ENCODE data around the gene FAM107A. TPM values are rescaled to one million over a fixed set of nuclear protein-coding genes. Genes with fewer than 3 reads are reported as not detected.

FAM107A gene
- total and polyA plus RNA-seq, 7 donors, result 10.8 to 24.0 (median 18.4) TPM

DNA sequence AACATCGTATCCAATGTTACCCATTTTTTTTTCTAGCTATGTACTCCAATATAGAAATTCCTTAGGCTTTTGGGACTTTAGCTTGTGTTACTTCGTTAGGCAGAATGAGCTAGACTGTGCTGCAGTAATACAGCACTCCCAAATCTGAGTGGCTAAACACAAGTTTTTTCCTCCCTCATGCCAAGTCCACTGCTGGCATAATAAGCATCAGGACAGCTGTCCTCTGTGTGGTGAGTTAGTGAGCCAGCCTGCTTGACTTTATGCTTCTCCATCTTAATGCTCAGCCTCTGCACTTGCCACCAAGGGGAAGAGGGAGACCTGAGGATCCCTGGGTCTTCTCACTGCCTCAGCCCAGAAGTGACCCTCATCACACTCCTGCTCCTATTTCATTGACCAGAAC lies 22.0 kb downstream of the FAM107A start:
- 67 to 69% (median 67%) methylated on average over 2 of the region's 2 CpGs for WGBS, 3 donors
- no peak overlapping the region for H3K27ac ChIP-seq

DNA sequence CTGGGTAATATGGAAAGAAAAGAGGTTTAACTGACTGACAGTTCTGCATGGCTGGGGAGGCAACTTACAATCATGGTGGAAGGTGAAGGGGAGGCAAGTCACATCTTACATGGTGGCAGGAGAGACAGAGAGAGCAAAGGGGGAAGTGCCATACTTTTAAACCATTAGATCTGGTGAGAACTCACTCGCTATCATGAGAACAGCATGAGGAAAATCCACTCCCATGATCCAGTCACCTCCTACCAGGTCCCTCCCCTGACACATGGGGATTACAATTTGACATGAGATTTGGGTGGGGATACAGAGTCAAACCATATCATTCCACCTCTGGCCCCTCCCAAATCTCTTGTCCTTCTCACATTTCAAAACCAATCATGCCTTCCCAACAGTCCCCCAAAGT lies 24.2 kb downstream of the FAM107A start:
- Histone ChIP-seq H3K36me3 (ENCODE audit: insufficient read depth in 1 of 2, low read depth in 1 of 2) (no peaks in the 10 kb centered on the region), H3K4me3 (no peak overlapping the region), H3K4me1 (no peaks in the 10 kb centered on the region), H3K27ac (no peak overlapping the region), H3K27me3 (ENCODE audit: insufficient read depth in 3 of 3, low read length in 2 of 3) (no peaks in the 10 kb centered on the region), H3K9me3 (no peaks in the 10 kb centered on the region)
- ATAC-seq (no peak), DNase-seq (no peak)
- intact Hi-C loops (cut with DNase I), result no loop called here
- WGBS, 3 donors, result 76 to 92% (median 81%) methylated on average over 1 of the region's 1 CpG
- TF ChIP-seq, protein P1, sequence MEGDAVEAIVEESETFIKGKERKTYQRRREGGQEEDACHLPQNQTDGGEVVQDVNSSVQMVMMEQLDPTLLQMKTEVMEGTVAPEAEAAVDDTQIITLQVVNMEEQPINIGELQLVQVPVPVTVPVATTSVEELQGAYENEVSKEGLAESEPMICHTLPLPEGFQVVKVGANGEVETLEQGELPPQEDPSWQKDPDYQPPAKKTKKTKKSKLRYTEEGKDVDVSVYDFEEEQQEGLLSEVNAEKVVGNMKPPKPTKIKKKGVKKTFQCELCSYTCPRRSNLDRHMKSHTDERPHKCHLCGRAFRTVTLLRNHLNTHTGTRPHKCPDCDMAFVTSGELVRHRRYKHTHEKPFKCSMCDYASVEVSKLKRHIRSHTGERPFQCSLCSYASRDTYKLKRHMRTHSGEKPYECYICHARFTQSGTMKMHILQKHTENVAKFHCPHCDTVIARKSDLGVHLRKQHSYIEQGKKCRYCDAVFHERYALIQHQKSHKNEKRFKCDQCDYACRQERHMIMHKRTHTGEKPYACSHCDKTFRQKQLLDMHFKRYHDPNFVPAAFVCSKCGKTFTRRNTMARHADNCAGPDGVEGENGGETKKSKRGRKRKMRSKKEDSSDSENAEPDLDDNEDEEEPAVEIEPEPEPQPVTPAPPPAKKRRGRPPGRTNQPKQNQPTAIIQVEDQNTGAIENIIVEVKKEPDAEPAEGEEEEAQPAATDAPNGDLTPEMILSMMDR (IDR thresholded peaks at IDR 0.05), result no peak

More for the DNA sequence above, 22.0 kb downstream of the FAM107A start:
- no peak for ATAC-seq
- no peaks in the 10 kb centered on the region for H3K27me3 ChIP-seq (ENCODE audit: insufficient read depth in 3 of 3, low read length in 2 of 3)
- no peak overlapping the region for H3K4me3 ChIP-seq
- DNase-seq, result no peak
- no peaks in the 10 kb centered on the region for H3K36me3 ChIP-seq (ENCODE audit: insufficient read depth in 1 of 2, low read depth in 1 of 2)
- intact Hi-C loops (cut with DNase I), result no loop called here
- H3K9me3 ChIP-seq, result no peaks in the 10 kb centered on the region
- no peaks in the 10 kb centered on the region for H3K4me1 ChIP-seq
- TF ChIP-seq, protein P1 (IDR thresholded peaks at IDR 0.05), result no peak

DNA sequence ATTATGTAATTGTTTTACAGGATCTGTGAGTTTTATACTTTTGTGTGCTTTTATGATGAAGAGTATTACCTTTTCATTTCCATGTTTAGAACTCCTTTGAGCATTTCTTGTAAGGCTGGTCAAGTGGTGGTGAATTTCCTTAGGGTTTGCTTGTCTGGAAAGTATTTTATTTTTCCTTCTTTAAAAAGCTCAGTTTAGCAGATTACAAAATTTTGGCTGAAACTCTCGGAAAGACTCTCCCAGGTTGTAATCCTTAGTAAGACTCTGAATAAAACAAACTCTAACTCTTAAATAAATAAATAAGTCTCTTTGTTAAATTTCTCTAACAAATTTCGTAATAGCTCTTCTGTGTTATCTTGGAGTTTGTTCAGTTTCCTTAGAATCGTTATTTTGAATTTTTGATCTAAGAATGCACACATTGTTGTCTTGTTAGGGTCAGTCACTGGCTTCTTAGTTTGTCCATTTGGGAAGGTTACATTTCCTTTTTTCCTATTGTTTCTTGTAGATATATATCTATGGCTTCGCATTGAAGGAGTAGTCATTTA lies 25.5 kb downstream of the FAM107A start:
- intact Hi-C loops (cut with DNase I), result no loop called here
- H3K9me3 ChIP-seq, result no peaks in the 10 kb centered on the region
- no peak overlapping the region for H3K4me3 ChIP-seq
- no peak for ATAC-seq
- TF ChIP-seq, protein P1 (IDR thresholded peaks at IDR 0.05), result no peak
- no peak overlapping the region for H3K27ac ChIP-seq
- H3K4me1 ChIP-seq, result no peaks in the 10 kb centered on the region
- no peak for DNase-seq
- no peaks in the 10 kb centered on the region for H3K36me3 ChIP-seq (ENCODE audit: insufficient read depth in 1 of 2, low read depth in 1 of 2)
- no peaks in the 10 kb centered on the region for H3K27me3 ChIP-seq (ENCODE audit: insufficient read depth in 3 of 3, low read length in 2 of 3)
- 82 to 85% (median 84%) methylated on average over 4 of the region's 4 CpGs for WGBS, 3 donors

DNA sequence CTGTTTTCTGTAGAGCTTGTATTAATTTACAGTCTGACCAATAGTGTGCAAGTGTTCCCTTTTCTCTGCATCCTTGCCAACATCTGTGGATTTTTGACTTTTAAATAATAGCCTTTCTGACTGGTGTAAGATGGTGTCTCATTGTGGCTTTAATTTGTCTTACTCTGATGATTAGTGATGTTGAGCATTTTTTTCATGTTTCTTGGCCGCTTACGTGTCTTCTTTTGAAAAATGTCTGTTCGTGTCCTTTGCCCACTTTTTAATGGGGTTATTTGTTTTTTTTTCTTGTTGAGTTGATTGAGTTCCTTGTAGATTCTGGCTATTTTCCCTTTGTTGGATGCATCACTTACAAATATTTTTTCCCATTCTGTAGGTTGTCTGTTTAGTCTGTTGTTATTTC lies 32.6 kb downstream of the FAM107A start:
- TF ChIP-seq, protein P1 (IDR thresholded peaks at IDR 0.05), result no peak
- Histone ChIP-seq H3K4me3 (no peak overlapping the region), H3K36me3 (ENCODE audit: insufficient read depth in 1 of 2, low read depth in 1 of 2) (no peaks in the 10 kb centered on the region), H3K4me1 (no peaks in the 10 kb centered on the region), H3K27me3 (ENCODE audit: insufficient read depth in 3 of 3, low read length in 2 of 3) (no peaks in the 10 kb centered on the region), H3K9me3 (no peaks in the 10 kb centered on the region), H3K27ac (no peak overlapping the region)
- DNase-seq, result no peak
- ATAC-seq, result no peak
- 80 to 94% (median 90%) methylated on average over 3 of the region's 3 CpGs for WGBS, 3 donors
- intact Hi-C loops (cut with DNase I), result no loop called here
